Germinal center (tissue), 1 donor: ENCODE data around the gene KCNJ12.
"Not testable (repeated sequence)": the region's sequence is repeated elsewhere in the genome, so short reads cannot be mapped to it uniquely, and the experiment has no call there.

Source experiments
- DNase-seq: peaks from one replicate; pipeline ENCODE4 v3.0.0; 2012; ENCODE audit warnings: mixed read lengths, low spot score

Gene KCNJ12

DNA sequence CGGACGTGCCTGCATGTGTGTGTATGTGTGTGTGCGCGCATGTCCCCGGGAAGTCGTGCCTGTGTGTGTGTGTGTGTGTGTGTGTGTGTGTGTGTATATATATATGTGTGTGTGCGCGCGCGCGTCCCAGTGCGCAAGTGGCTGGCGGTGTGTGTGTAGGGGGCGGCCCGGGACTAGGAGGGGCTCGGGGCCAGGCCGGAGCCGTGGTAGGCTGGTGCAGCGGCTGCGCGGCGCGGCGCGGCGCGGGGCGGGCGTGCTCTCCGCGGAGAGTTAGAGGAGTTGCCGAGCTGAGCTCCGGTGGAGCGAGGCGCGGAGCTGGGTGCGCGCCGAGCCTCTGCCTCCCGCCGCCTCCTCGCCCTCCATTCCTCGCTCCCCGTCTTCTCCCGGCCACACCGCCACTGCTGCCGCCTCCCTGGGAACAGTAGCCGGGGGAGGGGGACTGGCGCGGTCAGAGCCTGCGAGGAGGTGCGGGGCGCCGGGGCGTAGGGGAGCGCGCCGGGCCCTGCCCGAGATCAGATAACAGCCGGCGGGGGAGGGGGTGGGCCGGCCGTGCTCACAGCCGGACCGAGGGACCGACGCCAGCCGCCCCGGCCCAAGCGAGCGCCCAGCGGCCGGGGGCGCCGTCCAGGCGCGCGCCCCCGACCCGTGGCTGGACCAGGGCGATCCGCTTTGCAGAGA lies at the start of gene KCNJ12:
TSS of gene KCNJ12 (plus strand) at position 277 of the 678 bp plus-strand sequence. CDS start 38,986 bp downstream, outside the sequence.
- no peak for DNase-seq

- not testable (repeated sequence) for DNase-seq
Observed at GRCh38 chr17:21327921-21328320, 48.2 kb upstream of the KCNJ12 start.

DNA sequence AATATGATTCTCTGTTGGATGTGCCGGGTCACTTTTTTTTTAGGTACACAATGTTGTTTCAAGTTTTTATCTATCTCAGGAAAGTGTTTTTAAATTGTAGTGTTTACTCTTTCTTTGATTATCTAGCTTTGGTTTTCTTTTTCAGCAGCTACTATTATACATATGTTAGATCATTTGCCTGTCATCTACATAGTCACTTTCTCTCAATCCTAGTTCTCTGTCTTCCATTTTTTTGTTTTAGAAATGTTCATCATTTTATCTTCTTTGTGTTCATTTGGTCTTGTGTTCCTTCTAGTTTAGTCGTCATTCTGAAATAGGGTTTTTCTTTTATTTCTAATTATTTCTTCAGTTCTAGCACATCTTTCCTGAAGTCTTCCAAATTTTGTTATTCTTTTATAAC lies 47.4 kb upstream of the KCNJ12 start:
- not testable (repeated sequence) for DNase-seq

GRCh38 chr17:21330436-21331160 lies 45.6 kb upstream of the KCNJ12 start:
- no peak for DNase-seq

GRCh38 chr17:21336541-21337294 lies 39.4 kb upstream of the KCNJ12 start:
- not testable (repeated sequence) for DNase-seq

- not testable (repeated sequence) for DNase-seq
Observed at GRCh38 chr17:21337981-21338625, 38.1 kb upstream of the KCNJ12 start.

DNA sequence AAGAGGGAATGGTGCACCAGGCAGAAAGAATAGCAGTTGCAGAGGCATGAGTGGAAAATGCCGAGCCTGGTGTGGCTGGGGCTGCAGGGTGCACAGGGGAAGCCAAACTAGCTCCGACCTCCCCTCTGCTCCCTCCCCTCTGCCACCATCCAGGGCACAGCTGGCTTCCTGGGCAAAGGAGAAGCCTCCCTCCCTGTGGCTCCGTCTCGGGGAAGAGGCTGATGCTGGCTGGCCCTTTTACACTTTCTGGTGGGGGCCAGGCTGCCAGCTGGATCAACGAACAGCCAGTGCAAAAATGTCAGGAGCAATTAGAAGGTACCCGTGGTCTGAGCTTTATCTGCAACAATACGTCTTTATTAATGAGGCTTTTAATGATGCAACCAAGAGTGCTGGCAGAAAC lies 37.1 kb upstream of the KCNJ12 start:
- DNase-seq: no peak

DNA sequence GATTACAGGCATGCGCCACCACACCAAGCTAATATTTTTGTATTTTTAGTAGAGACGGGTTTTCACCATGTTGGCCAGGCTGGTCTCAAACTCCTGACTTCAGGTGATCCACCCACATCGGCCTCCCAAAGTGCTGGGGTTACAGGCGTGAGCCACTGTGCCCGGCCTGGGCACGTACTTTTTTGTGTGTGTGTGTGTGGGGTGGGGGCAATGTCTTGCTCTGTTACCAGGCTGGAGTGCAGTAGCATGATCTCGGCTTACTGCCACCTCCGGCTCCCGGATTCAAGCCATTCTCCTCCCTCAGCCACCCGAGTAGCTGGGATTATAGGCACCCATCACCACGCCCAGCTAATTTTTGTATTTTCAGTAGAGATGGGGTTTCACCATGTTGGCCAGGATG lies 36.6 kb upstream of the KCNJ12 start:
- not testable (repeated sequence) for DNase-seq

GRCh38 chr17:21340407-21340806 lies 35.8 kb upstream of the KCNJ12 start:
- DNase-seq: not testable (repeated sequence)

- DNase-seq: not testable (repeated sequence)
Observed at GRCh38 chr17:21341279-21341678, 34.9 kb upstream of the KCNJ12 start.

GRCh38 chr17:21341925-21342540 lies 34.1 kb upstream of the KCNJ12 start:
- not testable (repeated sequence) for DNase-seq

GRCh38 chr17:21343061-21343949 lies 32.9 kb upstream of the KCNJ12 start:
- DNase-seq: not testable (repeated sequence)

DNA sequence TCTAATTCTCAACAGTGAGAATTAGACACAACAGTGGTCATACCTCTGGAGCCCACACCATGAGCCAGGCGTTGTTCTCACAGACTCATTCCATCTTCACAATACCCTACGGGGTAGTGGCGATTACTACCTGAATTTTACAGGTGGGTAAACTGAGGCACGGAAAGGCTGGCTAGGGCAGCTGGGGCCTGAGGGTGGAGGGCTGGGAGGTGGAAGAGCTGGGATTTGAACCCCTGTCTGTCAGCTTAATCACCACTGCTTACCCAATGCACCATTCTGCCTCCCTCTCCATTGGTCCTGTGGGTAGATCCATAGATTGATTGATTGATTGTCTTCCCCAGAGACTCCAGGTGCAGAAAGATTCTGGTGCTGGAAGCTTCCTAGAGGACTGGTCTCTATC lies 31.4 kb upstream of the KCNJ12 start:
- not testable (repeated sequence) for DNase-seq

GRCh38 chr17:21345236-21345635 lies 30.9 kb upstream of the KCNJ12 start:
- no peak for DNase-seq

GRCh38 chr17:21346107-21346506 lies 30.1 kb upstream of the KCNJ12 start:
- not testable (repeated sequence) for DNase-seq

DNA sequence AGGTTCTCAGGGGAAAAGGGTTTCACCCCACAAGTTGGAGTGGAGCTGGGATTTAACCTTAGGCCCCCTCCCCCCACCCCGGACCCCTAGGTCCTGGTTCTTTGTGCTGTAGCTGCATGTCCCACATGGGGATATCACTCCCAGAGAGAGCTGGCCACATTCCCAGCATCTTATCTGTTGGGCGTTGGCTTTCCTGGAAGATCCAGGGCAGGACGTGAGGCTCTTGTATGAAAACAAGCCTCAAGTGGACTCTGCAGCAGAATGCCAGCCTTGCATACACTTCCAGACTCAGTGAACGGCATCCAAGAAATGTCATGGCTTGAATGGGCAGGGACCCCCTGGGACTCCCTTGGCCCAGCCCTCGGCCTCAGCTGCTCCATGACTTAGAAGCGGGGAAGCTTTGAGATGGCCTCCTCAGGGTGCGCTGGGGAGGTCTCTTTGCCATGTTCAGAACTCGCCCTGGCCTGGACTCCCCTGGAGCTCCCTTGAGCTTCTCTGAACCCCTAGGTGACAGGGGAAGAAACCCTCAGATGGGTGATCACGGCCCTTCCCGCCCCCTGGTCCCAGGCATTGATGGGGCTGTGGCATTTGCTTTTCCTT lies 29.4 kb upstream of the KCNJ12 start:
- not testable (repeated sequence) for DNase-seq

DNA sequence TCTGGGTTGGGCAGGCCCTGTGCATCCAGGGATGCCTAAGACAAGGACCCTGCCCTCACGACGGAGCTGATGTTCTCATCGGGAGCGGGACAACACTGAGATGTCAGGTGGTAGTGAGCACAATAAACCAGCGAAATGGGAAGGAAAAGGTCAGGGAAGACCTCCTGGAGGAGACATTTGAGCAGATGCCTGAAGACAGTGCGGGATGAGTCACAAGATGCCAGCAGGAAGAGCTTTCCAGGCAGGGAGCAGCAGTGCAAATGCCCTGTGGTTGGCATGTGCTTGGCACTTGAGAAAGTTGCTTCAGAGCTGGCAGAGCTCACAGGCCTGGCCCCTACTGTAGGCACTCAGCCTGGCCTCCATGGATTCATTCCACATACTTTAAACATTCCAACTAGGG lies 28.5 kb upstream of the KCNJ12 start:
- not testable (repeated sequence) for DNase-seq

- DNase-seq: not testable (repeated sequence)
Observed at GRCh38 chr17:21348081-21348925, 27.9 kb upstream of the KCNJ12 start.

- DNase-seq: not testable (repeated sequence)
Observed at GRCh38 chr17:21348926-21349261, 27.3 kb upstream of the KCNJ12 start.
